Measurements from ENCODE around the gene NLRP8.

- TF ChIP-seq POLR2A (IDR thresholded peaks at IDR 0.05) = no peak
- TF ChIP-seq CTCF (IDR thresholded peaks at IDR 0.05 in 8 of 11, conservative IDR thresholded peaks at IDR 0.05 in 3 of 11) = no peak
Observed at GRCh38 chr19:55956431-55956830, 8.8 kb downstream of the NLRP8 start.

Data from spleen (tissue), 7 donors.